ENCODE measurements around the gene RAB26.

GRCh38 chr16:2196981-2197511 is 48.6 kb downstream of the RAB26 start:
- TF ChIP-seq CTCF (IDR thresholded peaks at IDR 0.05) (no peak), EZH2 (IDR thresholded peaks at IDR 0.05) (no peak), EZH2phosphoT487 (IDR thresholded peaks at IDR 0.05) (no peak)

Measured in neural progenitor cell (in vitro differentiated cells).